RCC 7860 (cell line): ENCODE data around the gene KCTD20.
"Not testable (repeated sequence)": the region's sequence is repeated elsewhere in the genome, so short reads cannot be mapped to it uniquely, and the experiment has no call there.

Source experiments
- DNase-seq: peaks from one replicate; pipeline ENCODE4 v3.0.0-alpha.2; 2015; ENCODE audit warnings: low spot score
- FAIRE-seq: peaks from 2 replicates; lab custom pipeline; 2012; peaks lifted over from hg19 to GRCh38; lab: Jason Lieb, UNC

The KCTD20 gene

DNA sequence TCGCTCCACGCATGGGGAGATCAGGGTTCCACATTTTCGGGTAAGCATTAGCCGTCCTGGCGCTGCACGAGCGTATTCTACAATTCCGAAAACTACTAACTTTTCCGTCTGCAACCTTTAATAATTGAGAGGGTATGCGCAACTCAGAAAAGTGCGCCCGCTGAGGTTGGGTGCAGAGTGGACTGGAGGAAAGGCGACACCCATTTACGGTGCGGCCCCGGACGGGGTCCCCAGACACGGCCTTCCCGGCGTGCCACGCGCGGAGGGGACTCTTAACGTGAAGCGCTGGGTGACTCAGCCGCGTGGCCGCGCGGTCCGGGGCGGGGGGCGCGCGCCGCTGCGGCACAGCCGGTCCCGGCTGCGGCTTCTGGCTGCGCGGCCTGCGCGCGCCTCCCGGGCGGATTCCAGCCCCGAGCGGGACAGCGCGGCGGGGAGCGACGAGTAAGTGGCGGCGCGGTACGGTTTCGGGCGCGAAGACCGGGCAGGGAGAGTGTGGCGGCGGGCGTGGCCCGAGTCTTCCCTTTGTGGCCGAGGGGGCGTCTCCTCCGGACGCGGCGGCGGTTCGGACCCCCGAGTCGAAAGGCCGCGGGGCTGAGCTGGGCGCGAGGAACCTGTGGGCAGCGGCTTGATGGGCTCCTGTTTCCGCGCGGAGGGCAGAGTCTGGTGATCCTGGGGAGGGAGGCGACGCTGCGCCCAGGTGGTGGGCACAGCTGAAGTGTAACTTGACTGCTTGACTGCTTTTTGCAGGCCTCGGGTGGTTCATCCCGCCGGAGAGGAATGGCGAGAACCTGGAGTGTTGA lies at the start of gene KCTD20, which contains the start of gene PXT1:
TSS of gene KCTD20 (plus strand) at position 330 of the 800 bp plus-strand sequence. CDS start 27,098 bp downstream, outside the sequence.
TSS of gene PXT1 (minus strand) at position 184 of the 800 bp plus-strand sequence. CDS start 16,772 bp downstream, outside the sequence.
- FAIRE-seq (no peak), DNase-seq (peak; percentile 57)

- FAIRE-seq = no peak
These were observed 42.8 kb upstream of the KCTD20 start for GRCh38 chr6:36399970-36400369.

GRCh38 chr6:36402481-36402880 lies 40.3 kb upstream of the KCTD20 start:
- FAIRE-seq = no peak
- no peak for DNase-seq

More at GRCh38 chr6:36399970-36400369, 42.8 kb upstream of the KCTD20 start:
- no peak for DNase-seq

- DNase-seq (no peak), FAIRE-seq (no peak)
These were observed 38.6 kb upstream of the KCTD20 start for GRCh38 chr6:36404164-36404563.

GRCh38 chr6:36409718-36410117 lies 33.1 kb upstream of the KCTD20 start:
- not testable (repeated sequence) for DNase-seq, FAIRE-seq

DNA sequence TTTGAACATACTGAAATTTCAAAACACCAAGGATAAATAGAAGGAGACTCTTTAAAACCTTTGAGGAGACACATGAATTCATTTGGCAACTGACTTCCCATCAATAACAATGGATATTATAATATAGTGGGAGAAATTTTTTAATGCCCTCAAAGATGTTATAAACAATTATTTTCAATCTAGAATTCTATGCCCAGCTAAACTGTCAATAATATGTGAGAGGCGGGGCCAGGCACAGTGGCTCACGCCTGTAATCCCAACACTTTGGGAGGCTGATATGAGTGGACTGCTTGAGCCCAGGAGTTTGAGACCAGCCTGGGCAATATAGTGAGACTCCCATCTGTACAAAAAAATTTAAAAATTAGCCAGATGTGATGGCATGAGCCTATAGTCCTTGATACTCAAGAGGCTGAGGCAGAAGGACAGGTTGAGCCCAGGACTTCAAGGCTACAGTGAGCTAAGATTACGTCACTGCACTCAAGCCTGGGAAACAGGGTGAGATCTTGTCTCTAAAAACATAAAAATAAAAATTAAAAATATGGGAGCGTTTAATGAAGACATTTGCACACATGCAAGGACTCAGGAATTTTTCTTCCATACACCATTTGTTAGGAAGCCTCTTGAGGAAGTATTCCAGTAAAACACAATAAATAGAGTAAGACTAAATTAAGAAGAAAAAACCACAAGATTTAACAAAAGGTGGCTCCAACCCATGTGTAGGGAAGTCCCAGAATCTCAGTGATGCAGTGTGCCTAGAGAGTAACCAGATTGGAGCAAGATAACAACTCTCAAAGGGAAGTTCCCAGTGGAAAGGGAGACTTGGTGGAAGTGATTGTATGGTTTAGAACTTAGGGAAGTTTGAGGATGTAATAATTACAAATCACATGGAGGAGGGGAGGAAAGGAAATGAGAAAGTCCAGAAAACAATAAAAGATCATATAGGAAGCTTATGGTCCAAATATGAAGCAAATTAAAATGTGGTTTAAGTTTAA lies 29.0 kb upstream of the KCTD20 start:
- FAIRE-seq (no peak), DNase-seq (no peak)

GRCh38 chr6:36414481-36414880 lies 28.3 kb upstream of the KCTD20 start:
- FAIRE-seq = no peak

DNA sequence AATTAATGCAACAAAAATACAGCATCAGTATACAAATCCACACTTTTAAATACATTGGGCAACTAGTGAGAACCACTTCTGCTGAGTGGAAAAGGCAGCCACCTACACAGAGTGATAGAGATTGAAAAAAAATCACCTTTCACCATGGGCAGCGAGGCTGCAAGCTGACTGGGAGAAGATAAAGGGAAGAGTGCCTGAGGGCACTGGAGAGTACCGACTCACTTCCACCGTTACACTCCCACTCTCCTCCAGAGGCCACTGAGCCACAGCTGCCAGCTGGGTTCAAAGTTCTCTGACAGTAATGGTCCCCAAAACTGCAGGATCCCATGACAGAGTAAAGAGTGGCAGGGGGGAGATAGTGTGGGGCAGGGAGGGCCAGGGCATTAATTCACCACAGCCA lies 24.2 kb upstream of the KCTD20 start:
- FAIRE-seq = no peak
- DNase-seq = no peak

More at GRCh38 chr6:36414481-36414880, 28.3 kb upstream of the KCTD20 start:
- no peak for DNase-seq

GRCh38 chr6:36419310-36419709 lies 23.5 kb upstream of the KCTD20 start:
- DNase-seq = no peak

GRCh38 chr6:36422714-36423100 lies 20.1 kb upstream of the KCTD20 start:
- no peak for FAIRE-seq
- DNase-seq = no peak

More at GRCh38 chr6:36419310-36419709, 23.5 kb upstream of the KCTD20 start:
- FAIRE-seq = no peak

- FAIRE-seq = peak; percentile 69
- peak; percentile 91 for DNase-seq
These were observed 19.5 kb upstream of the KCTD20 start for GRCh38 chr6:36423101-36423824.

GRCh38 chr6:36426622-36427021 lies 16.2 kb upstream of the KCTD20 start:
- no peak for FAIRE-seq
- DNase-seq = no peak

DNA sequence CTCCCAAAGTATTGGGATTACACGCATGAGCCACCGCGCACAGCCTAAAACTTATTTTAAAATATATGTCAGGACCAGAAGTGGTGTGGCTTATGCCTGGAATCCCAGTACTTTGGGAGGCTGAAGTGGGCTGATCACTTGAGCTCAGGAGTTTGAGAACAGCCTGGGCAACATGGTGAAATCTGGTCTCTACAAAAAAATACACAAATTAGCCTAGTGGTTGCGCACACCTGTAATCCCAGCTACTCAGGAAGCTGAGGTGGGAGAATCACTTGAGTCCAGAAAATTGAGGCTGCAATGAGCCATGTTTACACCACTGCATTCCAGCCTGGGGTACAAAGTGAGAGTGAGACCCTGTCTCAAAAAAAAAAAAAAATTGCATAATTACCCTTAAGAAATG lies 13.9 kb upstream of the KCTD20 start:
- DNase-seq (no peak), FAIRE-seq (no peak)

- no peak for FAIRE-seq
These were observed 12.4 kb upstream of the KCTD20 start for GRCh38 chr6:36430351-36430750.

DNA sequence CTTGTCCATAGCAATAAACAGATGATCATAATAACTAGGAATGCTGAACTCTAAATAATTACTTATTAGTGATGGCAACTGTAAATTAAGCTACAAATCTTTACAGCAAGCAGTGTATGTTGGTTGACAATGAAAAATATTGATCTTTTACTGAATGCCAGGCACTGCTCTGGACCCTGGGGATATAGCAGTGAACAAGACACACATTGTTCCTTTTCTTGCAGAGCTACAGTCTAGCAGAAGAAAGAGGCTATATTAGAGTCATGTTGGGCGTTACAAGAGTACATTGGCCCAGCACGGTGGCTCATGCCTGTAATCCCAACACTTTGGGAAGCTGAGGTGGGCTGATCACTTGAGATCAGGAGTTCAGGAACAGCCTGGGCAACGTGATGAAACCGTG lies 11.6 kb upstream of the KCTD20 start:
- FAIRE-seq = no peak
- DNase-seq = no peak

More at GRCh38 chr6:36430351-36430750, 12.4 kb upstream of the KCTD20 start:
- DNase-seq = no peak

GRCh38 chr6:36432151-36432671 lies 10.6 kb upstream of the KCTD20 start:
- DNase-seq = no peak
- no peak for FAIRE-seq

- DNase-seq (no peak), FAIRE-seq (no peak)
These were observed 6.3 kb upstream of the KCTD20 start for GRCh38 chr6:36436466-36436865.

DNA sequence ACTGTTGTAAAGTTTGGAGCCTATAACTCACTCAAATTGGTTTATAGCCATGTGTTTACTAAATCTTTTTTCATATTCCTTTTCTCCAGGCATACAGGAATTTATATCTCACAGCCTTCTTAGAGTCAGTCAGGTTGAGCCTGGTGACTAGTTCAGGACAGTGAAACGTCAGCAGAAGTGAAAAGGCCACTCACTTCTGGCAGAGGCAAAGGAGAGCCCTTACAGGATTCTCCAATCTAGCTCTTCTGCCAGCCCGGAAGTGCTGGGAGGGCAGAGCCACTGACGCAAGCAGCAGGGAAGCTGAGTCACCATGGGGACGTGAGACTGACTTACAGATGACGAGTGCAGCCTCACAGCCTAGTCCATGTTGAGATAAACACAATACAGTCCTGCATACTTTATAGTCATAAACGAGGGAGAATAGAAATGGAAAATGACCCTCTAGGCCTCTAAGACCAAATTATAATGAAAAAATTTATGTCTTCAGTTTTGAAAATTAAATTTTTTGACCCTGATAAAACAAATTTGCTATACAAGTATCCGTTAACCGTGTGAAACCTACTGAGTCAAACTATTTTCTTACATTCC lies 1.4 kb upstream of the KCTD20 start:
- DNase-seq (peak; percentile 93), FAIRE-seq (peak; percentile 71)

- no peak for FAIRE-seq
- DNase-seq = no peak
These were observed 613 bp upstream of the KCTD20 start for GRCh38 chr6:36442103-36442670.
